ENCODE data around the gene LTB4R2. TPM values are rescaled to one million over a fixed set of nuclear protein-coding genes. Genes with fewer than 3 reads are reported as not detected.

The LTB4R2 gene
- total RNA-seq, 1 donor from 2014 or later = 6.9 TPM

Other genes starting within 250 kb of the LTB4R2 start
- gene CPNE6, start 238.6 kb upstream of the LTB4R2 start, total RNA-seq = 0.40 TPM
- 590 TPM for gene PCK2, start 215.8 kb upstream of the LTB4R2 start, total RNA-seq
- 212 TPM for gene DCAF11, start 195.4 kb upstream of the LTB4R2 start, total RNA-seq
- gene NRL, start 195.2 kb upstream of the LTB4R2 start, total RNA-seq = 3.5 TPM
- 34.9 TPM for gene FITM1, start 179.5 kb upstream of the LTB4R2 start, total RNA-seq
- 98.1 TPM for gene PSME1, start 173.9 kb upstream of the LTB4R2 start, total RNA-seq
- gene EMC9, start 168.5 kb upstream of the LTB4R2 start, total RNA-seq = 24.2 TPM
- gene PSME2, start 163.5 kb upstream of the LTB4R2 start, total RNA-seq = 124 TPM
- 28.6 TPM for gene RNF31, start 162.6 kb upstream of the LTB4R2 start, total RNA-seq
- 25.1 TPM for gene IRF9, start 148.9 kb upstream of the LTB4R2 start, total RNA-seq
- 2.6 TPM for gene REC8, start 138.1 kb upstream of the LTB4R2 start, total RNA-seq
- gene IPO4, start 121.3 kb upstream of the LTB4R2 start, total RNA-seq = 20.2 TPM
- 47.1 TPM for gene TM9SF1, start 114.7 kb upstream of the LTB4R2 start, total RNA-seq
- 0.35 TPM for gene TSSK4, start 104.4 kb upstream of the LTB4R2 start, total RNA-seq
- gene CHMP4A, start 96.7 kb upstream of the LTB4R2 start, total RNA-seq = 14.4 TPM
- 5.0 TPM for gene MDP1, start 94.1 kb upstream of the LTB4R2 start, total RNA-seq
- 66.7 TPM for gene NEDD8, start 77.8 kb upstream of the LTB4R2 start, total RNA-seq
- gene GMPR2, start 77.2 kb upstream of the LTB4R2 start, total RNA-seq = 30.3 TPM
- gene TINF2, start 67.5 kb upstream of the LTB4R2 start, total RNA-seq = 24.2 TPM
- 1.8 TPM for gene TGM1, start 47.0 kb upstream of the LTB4R2 start, total RNA-seq
- gene RABGGTA, start 38.5 kb upstream of the LTB4R2 start, total RNA-seq = 15.8 TPM
- 91.0 TPM for gene DHRS1, start 10.4 kb upstream of the LTB4R2 start, total RNA-seq
- gene NOP9, start 10.3 kb upstream of the LTB4R2 start, total RNA-seq = 17.2 TPM
- gene CIDEB, start 2.2 kb upstream of the LTB4R2 start, total RNA-seq = 216 TPM
- 7.2 TPM for gene LTB4R, start 1.4 kb downstream of the LTB4R2 start, total RNA-seq
- 5.5 TPM for gene ADCY4, start 24.9 kb downstream of the LTB4R2 start, total RNA-seq
- 0.68 TPM for gene RIPK3, start 29.9 kb downstream of the LTB4R2 start, total RNA-seq
- 1.4 TPM for gene NFATC4, start 58.0 kb downstream of the LTB4R2 start, total RNA-seq
- gene NYNRIN, start 88.9 kb downstream of the LTB4R2 start, total RNA-seq = 2.3 TPM
- 1.4 TPM for gene CBLN3, start 119.5 kb downstream of the LTB4R2 start, total RNA-seq
- 29.3 TPM for gene KHNYN, start 119.8 kb downstream of the LTB4R2 start, total RNA-seq
- 32.4 TPM for gene SDR39U1, start 132.6 kb downstream of the LTB4R2 start, total RNA-seq
- not detected for gene CMA1, start 198.1 kb downstream of the LTB4R2 start, total RNA-seq